ENCODE data around the gene MUC5AC. TPM values are rescaled to one million over a fixed set of nuclear protein-coding genes. Genes with fewer than 3 reads are reported as not detected.
"Not testable (repeated sequence)": the region's sequence is repeated elsewhere in the genome, so short reads cannot be mapped to it uniquely, and the experiment has no call there.

MUC5AC gene
- total RNA-seq, 1 donor from 2014 or later = not detected

DNA sequence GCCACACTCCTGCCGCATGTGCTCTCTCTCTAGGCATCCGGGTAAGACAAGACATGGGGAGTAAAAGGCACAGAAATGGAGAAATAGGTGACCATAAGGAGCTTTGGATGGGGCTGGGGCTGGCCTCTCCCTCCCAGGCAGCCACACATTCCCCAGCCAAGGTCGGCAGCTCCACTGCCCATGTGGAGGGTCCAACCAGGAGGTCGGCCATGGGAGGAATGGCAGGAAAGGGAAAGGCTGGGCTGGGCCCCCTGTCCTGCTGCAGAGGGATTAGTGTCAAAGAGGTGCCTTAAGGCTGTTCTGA is 460 bp upstream of the MUC5AC start:
- no peak for ATAC-seq (ENCODE audit: poor library complexity)
- intact Hi-C loops (cut with DNase I) = no loop called here

DNA sequence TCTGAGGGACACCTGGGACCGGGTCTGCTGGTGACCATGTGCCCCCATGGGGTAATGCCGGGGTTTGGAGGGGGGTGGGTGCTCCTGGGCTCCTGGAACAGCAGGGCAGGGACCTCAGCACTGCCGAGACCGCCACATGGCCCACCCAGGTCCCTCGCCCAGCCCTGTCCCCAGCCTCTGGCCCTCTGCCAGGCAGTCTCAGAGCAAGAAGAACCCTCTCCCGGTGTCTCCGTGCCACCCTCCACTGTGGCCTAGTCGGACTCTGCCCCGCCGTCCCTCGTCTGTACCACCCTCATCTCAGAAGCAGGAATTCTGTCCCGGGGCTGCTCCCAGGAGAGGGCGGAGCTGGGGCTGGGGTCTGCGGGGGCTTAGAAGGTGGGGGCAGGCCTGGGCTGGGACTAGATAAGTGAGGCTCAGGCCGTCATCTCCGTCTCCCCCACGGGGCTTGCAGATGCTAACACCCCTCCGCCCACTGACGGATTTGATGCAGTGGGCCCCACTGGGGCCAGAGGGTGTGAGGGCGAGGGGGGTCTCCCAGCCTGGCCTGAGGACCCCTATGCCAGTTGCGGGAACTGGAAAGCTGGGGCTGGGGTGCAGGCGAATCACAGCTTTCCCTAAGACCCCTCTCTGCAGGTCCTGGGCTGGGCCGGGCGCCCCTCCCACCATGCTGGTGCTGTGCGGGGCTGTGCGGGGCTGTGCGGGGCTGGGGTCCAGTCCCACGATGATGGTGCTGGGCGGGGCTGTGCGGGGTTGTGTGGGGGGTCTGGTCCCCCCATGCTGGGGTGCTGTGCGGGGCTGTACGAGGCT is 1.1 kb downstream of the MUC5AC start:
- ATAC-seq (ENCODE audit: poor library complexity) (no peak), DNase-seq (peak; percentile 35)
- intact Hi-C loops (cut with DNase I) = no loop called here

More for the DNA sequence above, 460 bp upstream of the MUC5AC start:
- no peak for DNase-seq

DNA sequence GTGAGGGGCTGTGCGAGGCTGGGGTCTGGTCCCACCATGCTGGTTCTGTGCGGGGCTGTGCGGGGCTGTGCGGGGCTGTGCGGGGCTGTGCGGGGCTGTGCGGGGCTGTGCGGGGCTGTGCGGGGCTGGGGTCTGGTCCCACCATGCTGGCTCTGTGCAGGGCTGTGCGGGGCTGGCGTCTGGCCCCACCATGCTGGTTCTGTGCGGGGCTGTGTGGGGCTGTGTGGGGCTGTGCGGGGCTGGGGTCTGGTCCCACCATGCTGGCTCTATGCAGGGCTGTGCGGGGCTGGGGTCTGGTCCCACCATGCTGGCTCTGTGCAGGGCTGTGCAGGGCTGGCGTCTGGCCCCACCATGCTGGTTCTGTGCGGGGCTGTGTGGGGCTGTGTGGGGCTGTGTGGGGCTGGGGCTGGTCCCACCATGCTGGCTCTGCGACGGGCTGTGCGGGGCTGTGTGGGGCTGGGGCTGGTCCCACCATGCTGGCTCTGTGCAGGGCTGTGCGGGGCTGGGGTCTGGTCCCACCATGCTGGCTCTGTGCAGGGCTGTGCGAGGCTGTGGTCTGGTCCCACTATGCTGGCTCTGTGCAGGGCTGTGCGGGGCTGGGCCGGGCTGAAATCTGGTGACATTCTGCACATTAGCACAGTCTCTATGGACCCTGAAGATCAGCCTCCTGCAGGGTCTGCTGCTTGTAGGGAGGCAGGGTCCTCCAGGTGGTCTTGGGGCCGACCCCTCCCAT is 1.9 kb downstream of the MUC5AC start:
- intact Hi-C loops (cut with DNase I); DNase-seq; ATAC-seq (ENCODE audit: poor library complexity): not testable (repeated sequence)

DNA sequence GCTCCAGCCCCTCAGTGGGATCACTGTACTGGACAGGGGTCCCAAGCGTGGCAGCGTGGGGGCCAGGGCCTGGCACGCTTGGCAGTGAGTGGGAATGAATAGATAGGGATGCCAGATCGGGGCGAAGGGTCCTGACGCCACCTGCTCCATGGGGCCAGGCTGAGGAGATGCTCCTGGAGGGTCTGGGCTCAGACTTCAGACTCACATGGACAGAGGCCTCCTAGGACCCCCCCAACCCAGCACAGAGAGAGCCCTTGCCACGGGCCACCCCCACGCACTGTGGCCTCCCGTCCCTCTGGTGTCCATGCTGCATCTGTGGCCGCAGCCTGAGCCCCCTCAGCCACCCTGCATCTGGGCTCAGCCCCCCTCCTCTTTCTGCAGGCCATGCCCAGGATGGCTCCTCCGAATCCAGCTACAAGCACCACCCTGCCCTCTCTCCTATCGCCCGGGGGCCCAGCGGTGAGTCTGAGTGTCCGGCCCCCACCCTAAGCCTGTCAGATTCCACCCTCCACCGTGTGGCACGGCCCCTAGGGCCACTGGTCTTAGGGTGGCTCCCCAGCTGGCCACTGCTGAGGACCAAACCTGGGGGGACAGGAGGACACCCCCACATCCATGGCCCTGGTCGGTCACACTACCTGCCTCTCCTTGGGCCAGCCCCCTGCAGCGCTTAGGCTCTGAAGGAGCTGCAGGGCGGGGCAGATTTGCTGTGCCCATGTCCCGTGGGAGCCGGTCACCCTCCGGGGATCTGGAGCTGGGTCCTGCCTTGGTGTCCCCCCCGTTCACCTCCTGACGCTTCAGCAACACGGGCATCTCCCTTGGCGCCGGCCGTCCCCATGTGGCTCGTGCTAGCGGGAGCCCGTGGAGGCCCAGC is 2.7 kb downstream of the MUC5AC start:
- ATAC-seq (ENCODE audit: poor library complexity) = no peak
- peak; percentile 27 for DNase-seq
- intact Hi-C loops (cut with DNase I) = no loop called here

DNA sequence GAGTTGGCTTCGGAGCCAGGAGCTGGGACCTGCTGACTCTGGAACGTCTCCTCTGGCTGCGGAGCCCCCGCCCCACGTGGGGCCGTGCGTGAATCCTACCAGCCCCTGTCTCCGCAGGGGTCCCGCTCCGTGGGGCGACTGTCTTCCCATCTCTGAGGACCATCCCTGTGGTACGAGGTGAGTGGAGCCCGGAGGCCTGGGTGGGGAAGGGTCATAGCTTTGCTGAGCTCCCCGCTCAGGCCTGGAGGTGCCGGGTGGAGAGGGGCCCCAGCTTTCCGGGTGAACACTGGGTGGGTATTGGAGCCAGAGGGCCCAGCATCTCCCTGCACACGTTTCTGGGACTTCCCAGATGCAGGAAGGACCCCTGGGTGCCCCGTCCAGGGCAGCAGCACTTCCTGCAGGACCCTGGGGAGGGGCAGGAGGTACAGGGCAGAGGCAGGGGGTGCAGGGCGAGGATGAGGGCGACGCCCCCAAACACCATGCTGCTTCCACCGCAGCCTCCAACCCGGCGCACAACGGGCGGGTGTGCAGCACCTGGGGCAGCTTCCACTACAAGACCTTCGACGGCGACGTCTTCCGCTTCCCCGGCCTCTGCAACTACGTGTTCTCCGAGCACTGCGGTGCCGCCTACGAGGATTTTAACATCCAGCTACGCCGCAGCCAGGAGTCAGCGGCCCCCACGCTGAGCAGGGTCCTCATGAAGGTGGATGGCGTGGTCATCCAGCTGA is 3.8 kb downstream of the MUC5AC start:
- ATAC-seq (ENCODE audit: poor library complexity) = no peak
- peak; percentile 27 for DNase-seq
- intact Hi-C loops (cut with DNase I) = no loop called here

DNA sequence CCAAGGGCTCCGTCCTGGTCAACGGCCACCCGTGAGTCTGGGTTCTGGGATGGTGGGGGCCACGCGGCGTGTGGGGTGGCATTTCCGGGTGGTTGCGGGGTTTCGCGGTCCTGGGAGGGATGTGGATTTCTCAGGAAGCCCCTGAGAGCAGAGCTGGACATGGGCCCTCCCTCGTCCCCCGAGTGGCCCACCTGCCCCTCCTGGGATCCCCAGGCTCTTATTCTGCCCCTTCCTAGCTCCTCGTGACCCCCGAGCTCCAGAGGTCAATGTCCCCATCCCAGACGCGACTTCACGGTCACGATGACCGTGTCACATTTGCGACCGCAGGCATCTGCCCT is 4.4 kb downstream of the MUC5AC start:
- intact Hi-C loops (cut with DNase I) = no loop called here
- no peak for DNase-seq
- ATAC-seq (ENCODE audit: poor library complexity) = no peak

DNA sequence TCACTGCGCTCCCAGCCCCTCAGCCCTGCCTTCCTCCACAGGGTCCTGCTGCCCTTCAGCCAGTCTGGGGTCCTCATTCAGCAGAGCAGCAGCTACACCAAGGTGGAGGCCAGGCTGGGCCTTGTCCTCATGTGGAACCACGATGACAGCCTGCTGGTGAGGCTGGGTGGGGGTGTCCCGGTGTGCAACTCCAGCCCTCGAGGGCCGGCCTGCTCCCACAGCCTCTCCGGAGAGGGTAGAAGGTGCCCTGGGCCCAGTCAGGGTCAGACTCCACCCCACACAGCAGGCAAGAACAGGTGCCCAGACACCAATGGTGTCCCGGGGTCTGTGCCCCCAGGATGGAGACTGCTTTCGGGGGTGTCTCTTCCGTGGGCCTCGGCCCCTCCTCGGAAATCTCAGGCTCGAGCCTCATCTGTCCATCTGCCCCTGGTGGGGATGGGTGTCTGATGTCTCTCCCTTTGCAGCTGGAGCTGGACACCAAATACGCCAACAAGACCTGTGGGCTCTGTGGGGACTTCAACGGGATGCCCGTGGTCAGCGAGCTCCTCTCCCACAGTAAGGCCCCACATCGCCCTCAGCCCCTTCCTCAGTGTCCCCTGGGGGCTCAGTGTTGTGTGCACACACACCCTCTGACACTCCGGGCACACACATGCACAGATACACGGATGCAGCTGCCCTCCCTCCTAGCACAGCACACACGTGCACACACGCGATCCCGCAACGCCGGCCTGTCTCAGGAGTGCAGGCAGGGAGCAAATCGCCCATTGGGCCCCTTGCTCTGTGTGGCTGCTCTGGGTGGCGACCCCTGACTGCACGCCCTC is 4.9 kb downstream of the MUC5AC start:
- ATAC-seq (ENCODE audit: poor library complexity) (no peak), DNase-seq (peak; percentile 27)

DNA sequence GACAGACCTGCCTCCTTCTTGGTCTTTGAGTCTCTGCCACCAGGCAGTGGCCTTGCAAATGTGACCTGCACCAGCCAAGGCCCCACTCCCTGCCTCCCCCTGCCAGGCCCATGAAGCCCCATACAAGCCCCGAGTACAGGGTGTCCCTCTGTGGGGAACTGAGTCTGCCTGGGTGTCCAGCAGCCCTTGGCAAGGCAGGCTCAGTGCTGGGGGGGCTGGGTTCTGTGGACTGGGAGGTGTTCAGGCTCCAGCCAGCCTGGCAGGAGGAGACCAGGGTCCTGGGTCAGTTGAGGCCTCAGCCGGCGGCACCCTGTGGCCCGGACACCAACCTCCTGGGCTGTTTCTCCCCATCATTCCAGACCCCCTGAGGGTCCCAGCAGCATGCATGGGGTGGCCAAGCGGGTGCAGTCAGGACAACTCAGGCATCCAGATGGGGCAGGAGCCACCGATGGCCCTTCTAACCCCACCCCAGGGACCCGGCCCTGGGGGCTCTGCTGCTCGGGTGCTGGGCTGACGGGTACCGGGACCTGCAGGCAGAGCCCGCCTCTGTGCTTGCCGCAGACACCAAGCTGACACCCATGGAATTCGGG is 5.7 kb downstream of the MUC5AC start:
- intact Hi-C loops (cut with DNase I) = no loop called here
- DNase-seq = no peak
- no peak for ATAC-seq (ENCODE audit: poor library complexity)

More for the DNA sequence above, 4.9 kb downstream of the MUC5AC start:
- intact Hi-C loops (cut with DNase I) = no loop called here

DNA sequence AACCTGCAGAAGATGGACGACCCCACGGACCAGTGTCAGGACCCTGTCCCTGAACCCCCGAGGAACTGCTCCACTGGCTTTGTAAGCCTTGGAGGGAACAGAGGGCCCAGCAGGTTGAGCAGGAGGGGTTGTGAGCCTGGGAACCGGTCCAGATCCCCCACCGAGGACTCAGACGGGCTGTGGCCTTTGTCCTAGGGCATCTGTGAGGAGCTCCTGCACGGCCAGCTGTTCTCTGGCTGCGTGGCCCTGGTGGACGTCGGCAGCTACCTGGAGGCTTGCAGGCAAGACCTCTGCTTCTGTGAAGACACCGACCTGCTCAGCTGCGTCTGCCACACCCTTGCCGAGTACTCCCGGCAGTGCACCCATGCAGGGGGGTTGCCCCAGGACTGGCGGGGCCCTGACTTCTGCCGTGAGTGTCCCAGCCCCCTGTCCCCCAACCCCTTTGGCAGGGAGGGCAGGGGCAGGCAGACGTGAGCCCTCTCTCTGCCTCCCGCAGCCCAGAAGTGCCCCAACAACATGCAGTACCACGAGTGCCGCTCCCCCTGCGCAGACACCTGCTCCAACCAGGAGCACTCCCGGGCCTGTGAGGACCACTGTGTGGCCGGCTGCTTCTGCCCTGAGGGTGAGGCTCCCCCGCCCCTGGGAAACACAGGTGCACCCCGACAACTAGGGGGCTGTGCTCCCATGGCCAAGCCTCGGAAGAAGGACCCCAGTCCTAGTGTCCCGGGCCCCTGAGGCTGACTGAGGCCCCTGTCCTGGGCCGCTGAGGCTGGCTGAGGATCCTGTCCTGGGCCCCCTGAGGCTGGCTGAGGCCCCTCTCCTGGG is 6.4 kb downstream of the MUC5AC start:
- intact Hi-C loops (cut with DNase I) = no loop called here
- DNase-seq (peak; percentile 30), ATAC-seq (ENCODE audit: poor library complexity) (no peak)

DNA sequence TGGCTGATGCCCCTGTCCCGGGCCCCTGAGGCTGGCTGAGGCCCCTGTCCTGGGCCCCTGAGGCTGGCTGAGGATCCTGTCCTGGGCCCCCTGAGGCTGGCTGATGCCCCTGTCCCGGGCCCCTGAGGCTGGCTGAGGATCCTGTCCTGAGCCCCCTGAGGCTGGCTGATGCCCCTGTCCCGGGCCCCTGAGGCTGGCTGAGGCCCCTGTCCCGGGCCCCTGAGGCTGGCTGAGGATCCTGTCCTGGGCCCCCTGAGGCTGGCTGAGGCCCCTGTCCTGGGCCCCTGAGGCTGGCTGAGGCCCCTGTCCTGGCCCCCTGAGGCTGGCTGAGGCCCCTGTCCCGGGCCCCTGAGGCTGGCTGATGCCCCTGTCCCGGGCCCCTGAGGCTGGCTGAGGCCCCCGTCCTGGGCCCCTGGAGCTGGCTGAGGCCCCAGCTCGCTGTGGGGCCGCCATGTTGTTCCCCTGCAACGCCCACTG is 7.1 kb downstream of the MUC5AC start:
- peak; percentile 4 for DNase-seq
- intact Hi-C loops (cut with DNase I); ATAC-seq (ENCODE audit: poor library complexity): not testable (repeated sequence)

DNA sequence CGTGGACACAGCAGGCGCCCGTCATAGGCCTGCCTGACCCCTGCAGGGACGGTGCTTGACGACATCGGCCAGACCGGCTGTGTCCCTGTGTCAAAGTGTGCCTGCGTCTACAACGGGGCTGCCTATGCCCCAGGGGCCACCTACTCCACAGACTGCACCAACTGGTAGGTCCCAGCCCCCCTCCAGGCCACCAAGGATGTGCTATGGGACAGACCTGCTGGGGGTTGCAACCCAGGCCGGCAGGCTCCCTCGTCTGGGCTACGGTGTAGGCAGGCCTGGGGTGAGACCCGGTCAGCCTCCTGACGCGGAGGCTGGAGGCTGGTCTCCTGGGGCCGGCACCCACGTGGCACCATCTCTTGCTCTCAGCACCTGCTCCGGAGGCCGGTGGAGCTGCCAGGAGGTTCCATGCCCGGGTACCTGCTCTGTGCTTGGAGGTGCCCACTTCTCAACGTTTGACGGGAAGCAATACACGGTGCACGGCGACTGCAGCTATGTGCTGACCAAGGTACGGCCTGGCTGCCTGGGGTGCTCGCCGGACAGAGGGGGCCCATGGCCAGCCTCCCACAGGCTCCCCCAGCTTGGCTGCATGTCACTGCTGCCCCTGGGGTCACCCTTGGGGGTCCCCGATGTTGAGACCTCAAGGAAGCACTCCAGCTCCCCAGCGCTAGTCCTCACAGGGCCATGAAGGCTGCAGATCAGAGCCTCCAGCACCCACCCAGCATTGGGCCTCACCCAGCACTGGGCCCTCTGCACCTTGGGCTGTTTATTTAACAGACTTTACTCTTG is 7.7 kb downstream of the MUC5AC start:
- ATAC-seq (ENCODE audit: poor library complexity) = no peak
- DNase-seq = peak; percentile 32
- intact Hi-C loops (cut with DNase I) = no loop called here

DNA sequence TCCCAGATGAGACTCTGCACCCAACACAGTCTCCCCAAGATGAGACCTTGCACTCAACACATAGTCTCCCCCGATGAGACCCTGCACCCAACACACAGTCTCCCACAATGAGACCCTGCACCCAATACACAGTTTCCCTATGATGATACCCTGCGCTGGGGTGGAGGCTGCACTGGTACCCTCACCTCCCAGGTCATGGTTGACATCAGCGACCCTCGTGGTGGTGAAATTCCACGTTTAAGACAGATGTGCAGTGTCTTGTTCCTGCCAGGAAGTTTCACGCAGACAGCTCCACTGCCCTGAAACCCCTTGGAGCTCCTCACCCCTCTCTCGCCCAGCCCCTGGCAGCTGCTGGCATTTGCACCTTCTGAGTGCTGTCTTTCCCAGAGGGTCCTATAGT is 9.5 kb downstream of the MUC5AC start:
- no peak for ATAC-seq (ENCODE audit: poor library complexity)
- intact Hi-C loops (cut with DNase I) = no loop called here
- no peak for DNase-seq

DNA sequence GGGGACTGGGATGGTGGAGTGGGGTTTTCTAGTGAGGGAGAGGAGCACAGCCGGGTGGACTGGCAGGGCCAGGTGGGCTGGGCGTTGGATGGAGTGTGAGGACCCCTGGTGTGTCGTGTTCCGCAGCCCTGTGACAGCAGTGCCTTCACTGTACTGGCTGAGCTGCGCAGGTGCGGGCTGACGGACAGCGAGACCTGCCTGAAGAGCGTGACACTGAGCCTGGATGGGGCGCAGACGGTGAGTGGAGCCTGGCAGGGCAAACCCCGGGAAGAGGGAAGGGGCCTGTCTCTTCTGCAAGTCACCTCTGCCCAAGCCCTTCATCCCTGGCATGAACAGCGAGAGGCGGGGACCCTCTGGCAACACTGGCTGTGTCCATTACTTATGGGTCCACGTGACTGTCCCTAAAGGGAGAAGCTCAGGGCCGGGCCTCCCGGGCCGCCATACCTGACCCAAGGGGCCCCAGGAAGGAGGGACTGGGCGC is 10.0 kb downstream of the MUC5AC start:
- ATAC-seq (ENCODE audit: poor library complexity) (no peak), DNase-seq (peak; percentile 34)
- intact Hi-C loops (cut with DNase I) = no loop called here

DNA sequence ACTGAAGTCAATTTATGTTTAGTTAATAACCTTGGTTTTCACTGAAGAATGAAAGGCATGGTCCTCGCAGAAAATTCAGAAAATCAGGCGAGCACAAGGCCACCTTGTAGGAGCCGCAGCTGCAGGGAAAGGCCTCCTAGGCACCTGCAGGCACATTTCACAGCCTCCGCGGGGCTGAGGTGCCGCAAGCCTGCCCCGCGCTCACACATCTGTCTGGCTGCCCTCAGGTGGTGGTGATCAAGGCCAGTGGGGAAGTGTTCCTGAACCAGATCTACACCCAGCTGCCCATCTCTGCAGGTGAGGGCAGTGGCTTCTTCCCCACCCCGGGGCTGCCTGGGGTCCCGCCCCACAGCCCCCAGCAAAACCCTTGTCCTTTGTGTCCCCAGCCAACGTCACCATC is 10.5 kb downstream of the MUC5AC start:
- DNase-seq (no peak), ATAC-seq (ENCODE audit: poor library complexity) (no peak)
- intact Hi-C loops (cut with DNase I) = no loop called here

DNA sequence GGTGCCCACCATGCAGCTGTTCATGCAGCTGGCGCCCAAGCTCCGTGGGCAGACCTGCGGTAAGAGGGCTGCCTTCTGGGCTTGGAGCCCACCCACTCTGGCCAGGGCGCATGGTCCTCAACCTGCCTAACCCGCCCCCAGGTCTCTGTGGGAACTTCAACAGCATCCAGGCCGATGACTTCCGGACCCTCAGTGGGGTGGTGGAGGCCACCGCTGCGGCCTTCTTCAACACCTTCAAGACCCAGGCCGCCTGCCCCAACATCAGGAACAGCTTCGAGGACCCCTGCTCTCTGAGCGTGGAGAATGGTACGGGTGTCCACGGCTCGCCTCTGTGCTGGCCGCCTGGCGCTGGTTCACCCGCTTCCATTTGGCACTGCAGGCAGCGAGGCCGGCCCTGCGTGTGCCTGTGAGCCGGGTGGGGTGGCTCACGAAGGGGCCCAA is 11.0 kb downstream of the MUC5AC start:
- peak; percentile 33 for DNase-seq
- no peak for ATAC-seq (ENCODE audit: poor library complexity)
- intact Hi-C loops (cut with DNase I) = no loop called here
